KMS-11 (cell line): ENCODE measurements around the gene SGCB.

Experiments
- H2AFZ ChIP-seq: fragments of 200-600 bp; sonication (generic); 2 replicates; pipeline ENCODE4 v1.6.1; 2016; ENCODE audit warnings: antibody characterized with exemption, mixed run types, low read depth
- H3K27ac ChIP-seq: fragments of 200-600 bp; sonication (generic); 2 replicates; pipeline ENCODE4 v1.6.1; 2016; ENCODE audit warnings: mild to moderate bottlenecking, mixed run types
- H3K27me3 ChIP-seq: fragments of 200-600 bp; sonication (generic); 2 replicates; pipeline ENCODE4 v1.6.1; 2017; ENCODE audit warnings: mild to moderate bottlenecking, low read depth, mixed run types, moderate library complexity; ENCODE audit not compliant: insufficient read depth
- H3K36me3 ChIP-seq: fragments of 200-600 bp; sonication (generic); 2 replicates; pipeline ENCODE4 v1.6.1; 2017; ENCODE audit warnings: mild to moderate bottlenecking, mixed run types; ENCODE audit not compliant: insufficient read depth
- H3K4me1 ChIP-seq: fragments of 200-600 bp; sonication (generic); 2 replicates; pipeline ENCODE4 v1.6.1; 2016; ENCODE audit warnings: mild to moderate bottlenecking, low read depth, mixed run types; ENCODE audit not compliant: poor library complexity, severe bottlenecking
- H3K4me2 ChIP-seq: fragments of 200-600 bp; sonication (generic); 2 replicates; pipeline ENCODE4 v1.7.0; 2016; ENCODE audit warnings: mild to moderate bottlenecking, mixed run types
- H3K4me3 ChIP-seq: fragments of 200-600 bp; sonication (generic); IDR thresholded peaks from 2 replicates; pipeline ENCODE4 v1.6.1; 2017; ENCODE audit warnings: low read depth, low read length, mixed read lengths; ENCODE audit not compliant: insufficient read depth
- H3K79me2 ChIP-seq: fragments of 200-600 bp; sonication (generic); 2 replicates; pipeline ENCODE4 v1.6.1; 2016; ENCODE audit warnings: low read depth, mixed run types; ENCODE audit not compliant: insufficient read depth
- H3K9ac ChIP-seq: fragments of 200-600 bp; sonication (generic); 2 replicates; pipeline ENCODE4 v1.6.1; 2016; ENCODE audit warnings: mild to moderate bottlenecking, mixed run types
- H4K20me1 ChIP-seq: fragments of 200-600 bp; sonication (generic); 2 replicates; pipeline ENCODE4 v1.6.1; 2016; ENCODE audit warnings: mild to moderate bottlenecking, mixed run types; ENCODE audit not compliant: insufficient read depth
- TF ChIP-seq, protein P1 (sequence below): fragments of 200-600 bp; sonication (generic); conservative IDR thresholded peaks from 2 replicates; pipeline ENCODE4 v1.6.1; 2017; ENCODE audit warnings: low read depth, mild to moderate bottlenecking, antibody characterized with exemption, low read length, moderate library complexity, mixed read lengths

The SGCB gene

DNA sequence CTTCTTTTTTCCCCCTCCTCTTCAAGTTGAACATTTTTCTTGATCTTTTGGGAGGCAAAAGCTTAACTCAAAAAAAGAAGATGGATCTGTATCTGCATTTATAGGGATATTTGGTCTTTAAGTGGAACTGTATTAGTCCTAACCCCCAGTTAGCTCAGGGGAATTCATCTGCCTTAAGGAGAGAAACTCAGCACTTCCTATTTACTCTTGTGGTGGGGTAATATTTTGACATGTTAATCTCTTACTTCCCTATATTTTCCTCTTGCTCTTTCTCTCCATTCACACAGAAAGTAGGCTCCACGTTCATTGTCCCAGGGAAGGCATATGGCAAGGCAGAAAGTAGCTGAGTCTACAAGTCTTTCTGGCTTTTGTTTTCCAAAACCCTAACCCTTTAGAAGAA is 23.2 kb downstream of the SGCB start:
- Histone ChIP-seq H3K4me2 (no peak overlapping the region), H3K4me1 (no peaks in the 10 kb centered on the region), H4K20me1 (no peaks in the 10 kb centered on the region), H3K79me2 (no peaks in the 10 kb centered on the region), H3K27ac (no peak overlapping the region), H3K27me3 (no peaks in the 10 kb centered on the region), H3K4me3 (no peak overlapping the region), H2AFZ (no peak overlapping the region), H3K9ac (no peak overlapping the region), H3K36me3 (no peaks in the 10 kb centered on the region)
- TF ChIP-seq, protein P1, sequence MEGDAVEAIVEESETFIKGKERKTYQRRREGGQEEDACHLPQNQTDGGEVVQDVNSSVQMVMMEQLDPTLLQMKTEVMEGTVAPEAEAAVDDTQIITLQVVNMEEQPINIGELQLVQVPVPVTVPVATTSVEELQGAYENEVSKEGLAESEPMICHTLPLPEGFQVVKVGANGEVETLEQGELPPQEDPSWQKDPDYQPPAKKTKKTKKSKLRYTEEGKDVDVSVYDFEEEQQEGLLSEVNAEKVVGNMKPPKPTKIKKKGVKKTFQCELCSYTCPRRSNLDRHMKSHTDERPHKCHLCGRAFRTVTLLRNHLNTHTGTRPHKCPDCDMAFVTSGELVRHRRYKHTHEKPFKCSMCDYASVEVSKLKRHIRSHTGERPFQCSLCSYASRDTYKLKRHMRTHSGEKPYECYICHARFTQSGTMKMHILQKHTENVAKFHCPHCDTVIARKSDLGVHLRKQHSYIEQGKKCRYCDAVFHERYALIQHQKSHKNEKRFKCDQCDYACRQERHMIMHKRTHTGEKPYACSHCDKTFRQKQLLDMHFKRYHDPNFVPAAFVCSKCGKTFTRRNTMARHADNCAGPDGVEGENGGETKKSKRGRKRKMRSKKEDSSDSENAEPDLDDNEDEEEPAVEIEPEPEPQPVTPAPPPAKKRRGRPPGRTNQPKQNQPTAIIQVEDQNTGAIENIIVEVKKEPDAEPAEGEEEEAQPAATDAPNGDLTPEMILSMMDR = no peak

DNA sequence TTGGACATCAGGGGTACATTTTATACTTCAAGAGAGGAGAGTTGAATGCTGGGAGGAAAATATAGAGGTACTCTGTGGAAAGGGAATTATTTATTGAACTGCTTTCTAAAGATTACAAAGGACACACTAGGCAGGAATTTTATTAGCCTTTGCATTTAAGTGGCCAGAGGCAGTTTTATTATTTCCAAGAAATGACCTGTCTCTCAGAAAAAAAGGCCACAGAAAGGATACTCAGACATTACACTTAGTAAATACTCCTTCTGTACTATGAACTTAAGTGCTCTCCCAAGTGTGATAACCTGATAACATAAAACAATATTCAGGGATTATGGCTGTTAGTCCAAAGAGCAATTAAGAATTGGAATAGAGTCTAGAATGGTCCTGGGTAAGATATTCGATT is 25.4 kb downstream of the SGCB start:
- TF ChIP-seq, protein P1 = no peak
- Histone ChIP-seq H3K27ac (no peak overlapping the region), H3K9ac (no peak overlapping the region), H3K4me3 (no peak overlapping the region), H3K36me3 (no peaks in the 10 kb centered on the region), H3K27me3 (no peaks in the 10 kb centered on the region), H3K79me2 (no peaks in the 10 kb centered on the region), H3K4me1 (no peaks in the 10 kb centered on the region), H3K4me2 (no peak overlapping the region), H4K20me1 (no peaks in the 10 kb centered on the region), H2AFZ (no peak overlapping the region)

DNA sequence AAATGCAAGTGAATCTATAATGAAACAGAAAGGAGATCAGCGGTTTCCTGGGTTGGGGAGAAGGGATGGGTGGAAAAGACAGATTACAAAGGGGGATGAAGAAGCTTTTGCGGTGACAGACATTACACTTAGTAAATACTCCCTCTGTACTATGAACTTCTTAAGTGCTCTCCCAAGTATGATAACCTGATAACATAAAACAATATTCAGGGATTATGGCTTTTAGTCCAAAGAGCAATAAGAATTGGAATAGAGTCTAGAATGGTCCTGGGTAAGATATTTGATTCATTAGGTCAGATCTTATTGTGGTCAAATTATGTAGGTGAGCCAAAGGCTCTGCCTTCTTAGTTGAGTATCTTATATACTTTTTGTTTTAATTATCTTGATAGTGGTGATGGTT is 27.1 kb downstream of the SGCB start:
- TF ChIP-seq, protein P1 = no peak
- Histone ChIP-seq H3K4me2 (no peak overlapping the region), H3K36me3 (no peaks in the 10 kb centered on the region), H3K27ac (no peak overlapping the region), H3K9ac (no peak overlapping the region), H2AFZ (no peak overlapping the region), H3K79me2 (no peaks in the 10 kb centered on the region), H3K4me1 (no peaks in the 10 kb centered on the region), H3K27me3 (no peaks in the 10 kb centered on the region), H3K4me3 (no peak overlapping the region), H4K20me1 (no peaks in the 10 kb centered on the region)

DNA sequence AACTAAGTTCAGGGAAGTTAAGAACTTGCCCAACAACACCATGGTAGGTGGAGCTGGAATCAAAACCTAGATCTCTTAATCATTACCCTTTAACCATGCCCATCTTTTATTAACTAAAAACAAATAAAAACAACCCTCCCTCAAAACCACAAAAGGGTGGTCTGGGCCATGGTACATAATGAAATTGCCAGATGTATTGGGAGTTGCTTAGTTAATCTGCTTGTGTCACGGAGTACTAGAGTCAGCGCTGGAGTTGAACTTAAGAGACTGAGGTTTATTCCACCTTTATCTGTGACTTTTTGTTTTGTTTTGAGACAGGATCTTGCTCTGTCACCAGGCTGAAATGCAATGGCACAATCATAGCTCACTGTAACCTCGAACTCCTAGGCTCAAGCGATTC is 31.2 kb downstream of the SGCB start:
- H3K27ac ChIP-seq = no peak overlapping the region
- H4K20me1 ChIP-seq = no peaks in the 10 kb centered on the region
- H3K9ac ChIP-seq = no peak overlapping the region
- no peak overlapping the region for H3K4me3 ChIP-seq
- TF ChIP-seq, protein P1 = no peak
- H3K36me3 ChIP-seq = no peaks in the 10 kb centered on the region
- no peaks in the 10 kb centered on the region for H3K4me1 ChIP-seq
- no peaks in the 10 kb centered on the region for H3K27me3 ChIP-seq
- no peak overlapping the region for H3K4me2 ChIP-seq
- H2AFZ ChIP-seq = no peak overlapping the region
- H3K79me2 ChIP-seq = no peaks in the 10 kb centered on the region
